Left ventricle myocardium inferior (tissue), 1 donor: ENCODE results near the gene ERO1A. TPM values are rescaled to one million over a fixed set of nuclear protein-coding genes. Genes with fewer than 3 reads are reported as not detected.
A peak's percentile ranks its signal among the peaks of the same experiment; 100 is the strongest.

ENCODE experiments used
- DNase-seq: peaks from one replicate; pipeline ENCODE4 v3.0.0-alpha.2; 2020
- H3K27ac ChIP-seq: fragments of 200-600 bp; replicated peaks from 2 replicates; pipeline ENCODE4 v1.8.0; 2021
- H3K27me3 ChIP-seq: fragments of 200-600 bp; 2 replicates; pipeline ENCODE4 v1.8.0; 2021; ENCODE audit warnings: low read depth
- H3K36me3 ChIP-seq: fragments of 200-600 bp; 2 replicates; pipeline ENCODE4 v1.8.0; 2021
- H3K4me1 ChIP-seq: fragments of 200-600 bp; 2 replicates; pipeline ENCODE4 v1.8.0; 2021
- H3K4me3 ChIP-seq: fragments of 200-600 bp; 2 replicates; pipeline ENCODE4 v1.8.0; 2021; ENCODE audit warnings: mild to moderate bottlenecking, moderate library complexity
- H3K9me3 ChIP-seq: fragments of 200-600 bp; replicated peaks from 2 replicates; pipeline ENCODE4 v1.8.0; 2021
- CTCF ChIP-seq: fragments of 200-600 bp; IDR thresholded peaks from 2 replicates; pipeline ENCODE4 v1.8.0; 2021; ENCODE audit warnings: antibody characterized with exemption, mild to moderate bottlenecking, borderline replicate concordance
- intact Hi-C: fragments of 100-400 bp; cut with micrococcal nuclease; formaldehyde crosslinking; loops from one replicate; pipeline ENCODE4 v1.11.0; 2022
- total RNA-seq: library from RNA; stranded (reverse); fragmentation: NEBNext Ultra II Directional; extraction: Animal tissue kit (Norgen Biotek cat#: 25700); gene quantifications from one replicate; pipeline ENCODE4 v1.2.1, GENCODE V29; 2021
- donor health status: DM: no; HTN: yes; CAD: no; lungs with severe emphysema.

The ERO1A gene
- total RNA-seq, 1 donor from 2014 or later: 14.6 TPM

GRCh38 chr14:52724360-52724644, 28.9 kb upstream of the ERO1A start:
- H3K27me3 ChIP-seq: no peaks in the 10 kb centered on the region
- H3K9me3 ChIP-seq: no peaks in the 10 kb centered on the region
- H3K4me1 ChIP-seq: peaks cover 16% of the 10 kb centered on the region
- no peak for TF ChIP-seq CTCF
- no peak overlapping the region for H3K27ac ChIP-seq
- H3K4me3 ChIP-seq: no peak overlapping the region
- intact Hi-C loops: no loop called here
- DNase-seq: no peak
- H3K36me3 ChIP-seq: peaks cover 91% of the 10 kb centered on the region

- Histone ChIP-seq H3K4me1 (peaks cover 15% of the 10 kb centered on the region), H3K9me3 (no peaks in the 10 kb centered on the region), H3K36me3 (peaks cover 96% of the 10 kb centered on the region), H3K4me3 (no peak overlapping the region), H3K27ac (no peak overlapping the region), H3K27me3 (no peaks in the 10 kb centered on the region)
- intact Hi-C loops: no loop called here
- TF ChIP-seq CTCF: no peak
- no peak for DNase-seq
These were observed 28.4 kb upstream of the ERO1A start for GRCh38 chr14:52723514-52724359.

GRCh38 chr14:52716155-52716554, 20.8 kb upstream of the ERO1A start:
- intact Hi-C loops: no loop called here
- Histone ChIP-seq H3K4me3 (no peak overlapping the region), H3K27ac (no peak overlapping the region), H3K27me3 (no peaks in the 10 kb centered on the region), H3K36me3 (peaks cover 97% of the 10 kb centered on the region), H3K4me1 (no peaks in the 10 kb centered on the region), H3K9me3 (no peaks in the 10 kb centered on the region)
- no peak for DNase-seq
- TF ChIP-seq CTCF: no peak

GRCh38 chr14:52711666-52712065, 16.3 kb upstream of the ERO1A start:
- H3K36me3 ChIP-seq: peaks cover 83% of the 10 kb centered on the region
- no peak overlapping the region for H3K27ac ChIP-seq
- DNase-seq: no peak
- no peak overlapping the region for H3K4me3 ChIP-seq
- TF ChIP-seq CTCF: no peak
- intact Hi-C loops: no loop called here
- H3K27me3 ChIP-seq: no peaks in the 10 kb centered on the region
- no peaks in the 10 kb centered on the region for H3K9me3 ChIP-seq
- peaks cover 37% of the 10 kb centered on the region for H3K4me1 ChIP-seq

GRCh38 chr14:52706724-52707706, 11.7 kb upstream of the ERO1A start, which contains the start of gene PSMC6:
TSS of gene PSMC6 (plus strand) at chr14:52707200. CDS start at chr14:52707220, 20 bp downstream.
- Histone ChIP-seq H3K4me3 (peak within 1 kb of the TSS; percentile 84), H3K36me3 (peaks cover 36% of the 10 kb centered on the region), H3K9me3 (no peaks in the 10 kb centered on the region), H3K4me1 (peaks cover 44% of the 10 kb centered on the region), H3K27me3 (no peaks in the 10 kb centered on the region), H3K27ac (peak within 1 kb of the TSS; percentile 95)
- intact Hi-C loops: no loop called here
- peak; percentile 96 for DNase-seq
- TF ChIP-seq CTCF: no peak
